Stomach (tissue), 9 donors: Measurements from ENCODE around the gene MSI2. TPM values are rescaled to one million over a fixed set of nuclear protein-coding genes. Genes with fewer than 3 reads are reported as not detected.

ENCODE experiments used
- DNase-seq, 2 donors: peaks; one replicate each; pipeline versions ENCODE4 v3.0.0 to v3.0.0-alpha.2; 2013 to 2019
- H3K27ac ChIP-seq, 5 donors: fragments of 200-600 bp in 4 of 5; sonication (generic) in 4 of 5; one replicate each; pipeline ENCODE4 v1.5.1; 2013 to 2019; ENCODE audit warnings: mild to moderate bottlenecking in 1 of 5, moderate library complexity in 1 of 5
- H3K27me3 ChIP-seq, 3 donors: fragments of 200-600 bp; sonication (generic); one replicate each; pipeline ENCODE4 v1.5.1; 2017 to 2019; ENCODE audit warnings: mixed run types in 1 of 3
- H3K36me3 ChIP-seq, 4 donors: fragments of 200-600 bp; sonication (generic); 1 replicate in 3 of 4; 2 replicates in 1 of 4; pipeline ENCODE4 v1.5.1; 2016 to 2019
- H3K4me1 ChIP-seq, 4 donors: fragments of 200-600 bp; sonication (generic); one replicate each; pipeline ENCODE4 v1.5.1; 2016 to 2019
- H3K4me3 ChIP-seq, 4 donors: fragments of 200-600 bp; sonication (generic) in 3 of 4; one replicate each; pipeline ENCODE4 v1.5.1; 2016 to 2019; ENCODE audit warnings: mild to moderate bottlenecking in 1 of 4
- H3K9me3 ChIP-seq, 4 donors: fragments of 200-600 bp; sonication (generic); one replicate each; pipeline ENCODE4 v1.5.1; 2016 to 2019
- EP300 ChIP-seq: sonication (generic); formaldehyde crosslinking; IDR thresholded peaks from one replicate; pipeline ENCODE4 v1.6.1; 2017; ENCODE audit warnings: antibody characterized with exemption
- POLR2A ChIP-seq, 4 donors: fragments of 450-650 bp; IDR thresholded peaks; one replicate each; pipeline ENCODE4 v1.6.1; 2016; ENCODE audit warnings: antibody characterized with exemption in 4 of 4, control low read depth in 2 of 4, mild to moderate bottlenecking in 1 of 4, moderate library complexity in 1 of 4
- POLR2AphosphoS5 ChIP-seq, 3 donors: sonication (generic); formaldehyde crosslinking; IDR thresholded peaks; one replicate each; pipeline ENCODE4 v1.6.1; 2016; ENCODE audit warnings: antibody characterized with exemption in 3 of 3
- WGBS, 5 donors: extraction: QIAGEN DNeasy Blood & Tissue Kit in 3 of 5; methylation state at CpG; one replicate each; pipeline versions ENCODE4 v1.1.5 to v1.1.7; 2013 to 2018; 5-methylcytosine and 5-hydroxymethylcytosine counted together
- intact Hi-C: fragments of 100-400 bp; cut with DNase I; formaldehyde crosslinking; loops from one replicate; pipeline ENCODE4 v1.15.1; 2023; ENCODE audit warnings: low total_unique reads
- polyA plus RNA-seq, 3 donors: library from polyadenylated mRNA; stranded (reverse); fragments of 200-250 nt; gene quantifications; one replicate each; pipeline ENCODE4 v1.2.3, GENCODE V29; 2013
- total RNA-seq, 5 donors: library from RNA; depleted of rRNA; stranded (reverse); fragments of >200 nt; gene quantifications; one replicate each; pipeline versions ENCODE4 v1.1.0 to v1.2.3, GENCODE V29; 2014 to 2016
- TF ChIP-seq, protein P1 (sequence below), 7 experiments: fragments of 450-650 bp in 4 of 7; fragments of 200-600 bp in 3 of 7; sonication (generic) in 3 of 7; IDR thresholded peaks; one replicate each; pipeline ENCODE4 v1.5.1; 2016 to 2019; ENCODE audit warnings: antibody characterized with exemption in 7 of 7, control low read depth in 2 of 7, mild to moderate bottlenecking in 1 of 7
- donor health status: healthy with polysubstance abuse.
- donor health status: Bipolar disorder and iron deficiency.
- donor health status: healthy.

Gene MSI2
- total and polyA plus RNA-seq, 8 donors = 8.3 to 72.4 (median 22.9) TPM

DNA sequence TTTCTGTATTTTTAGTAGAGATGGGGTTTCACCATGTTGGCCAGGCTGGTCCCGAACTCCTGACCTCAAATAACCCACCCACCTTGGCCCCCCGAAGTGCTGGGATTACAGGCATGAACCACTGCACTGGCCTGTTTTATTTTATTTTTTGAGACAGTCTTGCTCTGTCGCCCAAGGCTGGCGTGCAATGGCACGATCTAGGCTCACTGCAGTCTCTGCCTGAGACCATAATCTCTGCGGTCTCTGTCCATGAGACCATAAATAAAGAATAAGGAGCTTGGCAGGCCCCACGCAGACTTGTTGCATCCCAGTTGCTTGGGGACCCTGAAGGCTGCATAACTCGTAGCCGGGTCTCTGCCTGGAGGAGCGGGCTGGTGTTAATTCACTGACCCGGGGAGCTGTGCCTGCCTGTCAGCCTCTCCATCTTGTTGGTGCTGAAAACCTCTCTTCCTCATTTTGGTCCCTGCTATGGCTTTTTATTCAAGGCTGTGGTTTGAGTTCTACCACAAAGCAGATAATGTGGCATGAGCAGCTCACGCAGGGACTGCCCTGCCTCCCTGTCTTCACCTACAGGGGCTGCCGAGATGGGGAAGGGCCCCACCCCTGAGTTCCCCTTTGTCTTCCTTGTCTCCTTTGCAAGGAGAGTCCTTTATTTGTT, 82.1 kb downstream of the MSI2 start:
- WGBS, 5 donors = 84 to 92% (median 88%) methylated on average over 13 of the region's 13 CpGs
- Histone ChIP-seq H3K27ac (no peak overlapping the region), H3K4me1 (peaks cover 0 to 18% (median 9%) of the 10 kb centered on the region in 4 donors), H3K9me3 (no peaks in the 10 kb centered on the region), H3K27me3 (no peaks in the 10 kb centered on the region), H3K36me3 (no peaks in the 10 kb centered on the region), H3K4me3 (no peak overlapping the region)
- TF ChIP-seq, protein P1, sequence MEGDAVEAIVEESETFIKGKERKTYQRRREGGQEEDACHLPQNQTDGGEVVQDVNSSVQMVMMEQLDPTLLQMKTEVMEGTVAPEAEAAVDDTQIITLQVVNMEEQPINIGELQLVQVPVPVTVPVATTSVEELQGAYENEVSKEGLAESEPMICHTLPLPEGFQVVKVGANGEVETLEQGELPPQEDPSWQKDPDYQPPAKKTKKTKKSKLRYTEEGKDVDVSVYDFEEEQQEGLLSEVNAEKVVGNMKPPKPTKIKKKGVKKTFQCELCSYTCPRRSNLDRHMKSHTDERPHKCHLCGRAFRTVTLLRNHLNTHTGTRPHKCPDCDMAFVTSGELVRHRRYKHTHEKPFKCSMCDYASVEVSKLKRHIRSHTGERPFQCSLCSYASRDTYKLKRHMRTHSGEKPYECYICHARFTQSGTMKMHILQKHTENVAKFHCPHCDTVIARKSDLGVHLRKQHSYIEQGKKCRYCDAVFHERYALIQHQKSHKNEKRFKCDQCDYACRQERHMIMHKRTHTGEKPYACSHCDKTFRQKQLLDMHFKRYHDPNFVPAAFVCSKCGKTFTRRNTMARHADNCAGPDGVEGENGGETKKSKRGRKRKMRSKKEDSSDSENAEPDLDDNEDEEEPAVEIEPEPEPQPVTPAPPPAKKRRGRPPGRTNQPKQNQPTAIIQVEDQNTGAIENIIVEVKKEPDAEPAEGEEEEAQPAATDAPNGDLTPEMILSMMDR (IDR thresholded peaks at IDR 0.05) = no peak
- TF ChIP-seq POLR2A (IDR thresholded peaks at IDR 0.05) (no peak), EP300 (no peak), POLR2AphosphoS5 (IDR thresholded peaks at IDR 0.05) (no peak)
- no peak for DNase-seq
- intact Hi-C loops = no loop called here

GRCh38 chr17:57340160-57340981, 84.0 kb downstream of the MSI2 start:
- Histone ChIP-seq H3K27me3 (no peaks in the 10 kb centered on the region), H3K36me3 (no peaks in the 10 kb centered on the region), H3K9me3 (no peaks in the 10 kb centered on the region), H3K4me1 (peaks cover 0 to 23% (median 9%) of the 10 kb centered on the region in 4 donors), H3K4me3 (no peak overlapping the region), H3K27ac (no peak overlapping the region)
- intact Hi-C loops = no loop called here
- TF ChIP-seq POLR2AphosphoS5 (IDR thresholded peaks at IDR 0.05) = no peak
- no peak for TF ChIP-seq POLR2A (IDR thresholded peaks at IDR 0.05)
- TF ChIP-seq, protein P1 (IDR thresholded peaks at IDR 0.05) = no peak
- TF ChIP-seq EP300 = no peak
- no peak for DNase-seq
- WGBS, 5 donors = 82 to 100% (median 89%) methylated on average over 5 to 8 of the region's 8 CpGs

- no peak for DNase-seq
- Histone ChIP-seq H3K4me3 (no peak overlapping the region), H3K4me1 (peaks cover 0 to 23% (median 9%) of the 10 kb centered on the region in 4 donors), H3K36me3 (no peaks in the 10 kb centered on the region), H3K27me3 (no peaks in the 10 kb centered on the region), H3K27ac (no peak overlapping the region), H3K9me3 (no peaks in the 10 kb centered on the region)
- intact Hi-C loops = no loop called here
- WGBS, 5 donors = 74 to 84% (median 76%) methylated on average over 9 of the region's 9 CpGs
- TF ChIP-seq, protein P1 (IDR thresholded peaks at IDR 0.05) = no peak
- TF ChIP-seq EP300 (no peak), POLR2AphosphoS5 (IDR thresholded peaks at IDR 0.05) (no peak), POLR2A (IDR thresholded peaks at IDR 0.05) (no peak)
Observed at GRCh38 chr17:57341611-57342540, 85.6 kb downstream of the MSI2 start.
